Tibial nerve (tissue), 4 donors: Measurements from ENCODE around the gene MLLT1. TPM values are rescaled to one million over a fixed set of nuclear protein-coding genes. Genes with fewer than 3 reads are reported as not detected.

Source experiments
- DNase-seq, 2 donors: peaks; one replicate each; pipeline ENCODE4 v3.0.0-alpha.2; 2019; ENCODE audit warnings: low spot score in 2 of 2
- H3K27ac ChIP-seq, 4 donors: fragments of 200-600 bp; sonication (generic) in 3 of 4; one replicate each; pipeline ENCODE4 v1.5.1; 2017 to 2019; ENCODE audit warnings: mild to moderate bottlenecking in 1 of 4
- H3K27me3 ChIP-seq, 2 donors: fragments of 200-600 bp; sonication (generic) in 1 of 2; one replicate each; pipeline versions ENCODE4 v1.5.1 to v1.6.0; 2017 to 2019
- H3K36me3 ChIP-seq, 3 donors: fragments of 200-600 bp; sonication (generic); one replicate each; pipeline ENCODE4 v1.5.1; 2018 to 2019
- H3K4me1 ChIP-seq, 4 donors: fragments of 200-600 bp; sonication (generic) in 3 of 4; one replicate each; pipeline ENCODE4 v1.5.1; 2017 to 2019
- H3K4me3 ChIP-seq, 4 donors: fragments of 200-600 bp; sonication (generic) in 3 of 4; one replicate each; pipeline ENCODE4 v1.5.1; 2017 to 2019; ENCODE audit warnings: mild to moderate bottlenecking in 1 of 4, moderate library complexity in 1 of 4
- H3K9me3 ChIP-seq, 4 donors: fragments of 200-600 bp; sonication (generic) in 3 of 4; one replicate each; pipeline ENCODE4 v1.5.1; 2017 to 2019
- EP300 ChIP-seq, 2 donors: sonication (generic); formaldehyde crosslinking; IDR thresholded peaks; one replicate each; pipeline ENCODE4 v1.6.1; 2017; ENCODE audit warnings: antibody characterized with exemption in 2 of 2, mild to moderate bottlenecking in 1 of 2
- POLR2A ChIP-seq, 2 donors: fragments of 450-650 bp; IDR thresholded peaks; one replicate each; pipeline ENCODE4 v1.6.1; 2017; ENCODE audit warnings: antibody characterized with exemption in 2 of 2, mild to moderate bottlenecking in 2 of 2, moderate library complexity in 2 of 2
- WGBS, 2 donors: methylation state at CpG; one replicate each; pipeline ENCODE4 v1.1.5; 2018; 5-methylcytosine and 5-hydroxymethylcytosine counted together
- total RNA-seq, 4 donors: library from RNA; depleted of rRNA; stranded (reverse); fragments of >200 nt; gene quantifications; one replicate each; pipeline ENCODE4 v1.1.0, GENCODE V29; 2016
- TF ChIP-seq, protein P1 (sequence below), 5 experiments: fragments of 200-600 bp in 3 of 5; fragments of 450-650 bp in 2 of 5; sonication (generic) in 3 of 5; IDR thresholded peaks; one replicate each; pipeline ENCODE4 v1.5.1; 2016 to 2019; ENCODE audit warnings: antibody characterized with exemption in 5 of 5, mild to moderate bottlenecking in 3 of 5, moderate library complexity in 2 of 5

MLLT1 gene
- total RNA-seq, 4 donors from 2014 or later, result 15.1 to 42.0 (median 19.9) TPM

- TF ChIP-seq, protein P1, sequence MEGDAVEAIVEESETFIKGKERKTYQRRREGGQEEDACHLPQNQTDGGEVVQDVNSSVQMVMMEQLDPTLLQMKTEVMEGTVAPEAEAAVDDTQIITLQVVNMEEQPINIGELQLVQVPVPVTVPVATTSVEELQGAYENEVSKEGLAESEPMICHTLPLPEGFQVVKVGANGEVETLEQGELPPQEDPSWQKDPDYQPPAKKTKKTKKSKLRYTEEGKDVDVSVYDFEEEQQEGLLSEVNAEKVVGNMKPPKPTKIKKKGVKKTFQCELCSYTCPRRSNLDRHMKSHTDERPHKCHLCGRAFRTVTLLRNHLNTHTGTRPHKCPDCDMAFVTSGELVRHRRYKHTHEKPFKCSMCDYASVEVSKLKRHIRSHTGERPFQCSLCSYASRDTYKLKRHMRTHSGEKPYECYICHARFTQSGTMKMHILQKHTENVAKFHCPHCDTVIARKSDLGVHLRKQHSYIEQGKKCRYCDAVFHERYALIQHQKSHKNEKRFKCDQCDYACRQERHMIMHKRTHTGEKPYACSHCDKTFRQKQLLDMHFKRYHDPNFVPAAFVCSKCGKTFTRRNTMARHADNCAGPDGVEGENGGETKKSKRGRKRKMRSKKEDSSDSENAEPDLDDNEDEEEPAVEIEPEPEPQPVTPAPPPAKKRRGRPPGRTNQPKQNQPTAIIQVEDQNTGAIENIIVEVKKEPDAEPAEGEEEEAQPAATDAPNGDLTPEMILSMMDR (IDR thresholded peaks at IDR 0.05), result no peak
- TF ChIP-seq POLR2A (IDR thresholded peaks at IDR 0.05), result no peak
- TF ChIP-seq EP300 (IDR thresholded peaks at IDR 0.05), result no peak
- peak overlapping the region in 1 of 4 donors; percentile 71 for H3K27ac ChIP-seq
- no peak for DNase-seq
- WGBS, 2 donors, result 79 to 88% methylated on average over 14 to 15 of the region's 15 CpGs
- H3K4me1 ChIP-seq, result peaks cover 0 to 51% (median 36%) of the 10 kb centered on the region in 4 donors
- H3K27me3 ChIP-seq, result no peaks in the 10 kb centered on the region
- H3K4me3 ChIP-seq, result no peak overlapping the region
- H3K9me3 ChIP-seq, result no peaks in the 10 kb centered on the region
- peaks cover 0 to 72% (median 0%) of the 10 kb centered on the region in 3 donors for H3K36me3 ChIP-seq
Observed at GRCh38 chr19:6215701-6216235, 64.0 kb downstream of the MLLT1 start.

GRCh38 chr19:6214881-6215541 is 64.8 kb downstream of the MLLT1 start:
- Histone ChIP-seq H3K27ac (no peak overlapping the region), H3K9me3 (no peaks in the 10 kb centered on the region), H3K27me3 (no peaks in the 10 kb centered on the region), H3K4me1 (peaks cover 0 to 43% (median 28%) of the 10 kb centered on the region in 4 donors), H3K4me3 (no peak overlapping the region), H3K36me3 (peaks cover 0 to 68% (median 0%) of the 10 kb centered on the region in 3 donors)
- 86 to 90% methylated on average over 23 to 25 of the region's 41 CpGs for WGBS, 2 donors
- TF ChIP-seq, protein P1 (IDR thresholded peaks at IDR 0.05), result no peak
- TF ChIP-seq EP300 (IDR thresholded peaks at IDR 0.05) (no peak), POLR2A (IDR thresholded peaks at IDR 0.05) (no peak)
- no peak for DNase-seq

- TF ChIP-seq POLR2A (IDR thresholded peaks at IDR 0.05), result no peak
- TF ChIP-seq EP300 (IDR thresholded peaks at IDR 0.05), result no peak
- TF ChIP-seq, protein P1 (IDR thresholded peaks at IDR 0.05), result no peak
- Histone ChIP-seq H3K27ac (no peak overlapping the region), H3K9me3 (no peaks in the 10 kb centered on the region), H3K27me3 (no peaks in the 10 kb centered on the region), H3K4me1 (peaks cover 0 to 33% (median 18%) of the 10 kb centered on the region in 4 donors), H3K36me3 (peaks cover 0 to 62% (median 0%) of the 10 kb centered on the region in 3 donors), H3K4me3 (no peak overlapping the region)
- DNase-seq, result no peak
- 79 to 89% methylated on average over 21 to 31 of the region's 32 CpGs for WGBS, 2 donors
Observed at GRCh38 chr19:6213696-6214641, 65.8 kb downstream of the MLLT1 start.

DNA sequence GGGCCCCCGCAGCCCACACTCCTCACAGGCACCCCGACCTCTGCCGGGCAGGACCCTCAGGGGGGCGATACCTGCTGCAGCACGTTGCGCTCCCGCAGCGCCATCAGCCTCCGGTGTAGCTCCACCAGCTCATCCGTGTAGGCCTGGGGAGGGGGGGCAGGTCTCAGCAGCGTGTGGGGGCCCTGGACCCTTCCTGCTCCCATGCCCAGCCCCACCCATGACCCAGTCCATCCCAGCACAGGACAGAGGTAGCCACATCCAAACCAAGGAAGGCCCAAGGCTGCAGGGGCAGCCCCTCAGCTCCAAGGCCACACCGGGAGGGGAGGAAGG is 66.5 kb downstream of the MLLT1 start:
- TF ChIP-seq, protein P1 (IDR thresholded peaks at IDR 0.05), result no peak
- TF ChIP-seq EP300 (IDR thresholded peaks at IDR 0.05), result no peak
- TF ChIP-seq POLR2A (IDR thresholded peaks at IDR 0.05), result no peak
- Histone ChIP-seq H3K27me3 (no peaks in the 10 kb centered on the region), H3K9me3 (no peaks in the 10 kb centered on the region), H3K4me3 (no peak overlapping the region), H3K27ac (peak overlapping the region in 1 of 4 donors; percentile 74), H3K4me1 (peaks cover 0 to 26% (median 10%) of the 10 kb centered on the region in 4 donors), H3K36me3 (peaks cover 0 to 62% (median 0%) of the 10 kb centered on the region in 3 donors)
- DNase-seq, result no peak
- 90 to 93% methylated on average over 7 to 11 of the region's 12 CpGs for WGBS, 2 donors
